Stimulated activated CD4-positive, alpha-beta T cell treated with anti-CD3 and anti-CD28 coated beads, Interleukin-12 subunit alpha, Interleukin-12 subunit beta, amount 100 ng/mL, for 4 hours (primary cell): Measurements from ENCODE around the gene DNAI2.
"Not testable (repeated sequence)": the region's sequence is repeated elsewhere in the genome, so short reads cannot be mapped to it uniquely, and the experiment has no call there.

ENCODE experiments used
- DNase-seq: peaks from one replicate; pipeline ENCODE4 v3.0.0-alpha.2; 2020

Gene DNAI2

DNA sequence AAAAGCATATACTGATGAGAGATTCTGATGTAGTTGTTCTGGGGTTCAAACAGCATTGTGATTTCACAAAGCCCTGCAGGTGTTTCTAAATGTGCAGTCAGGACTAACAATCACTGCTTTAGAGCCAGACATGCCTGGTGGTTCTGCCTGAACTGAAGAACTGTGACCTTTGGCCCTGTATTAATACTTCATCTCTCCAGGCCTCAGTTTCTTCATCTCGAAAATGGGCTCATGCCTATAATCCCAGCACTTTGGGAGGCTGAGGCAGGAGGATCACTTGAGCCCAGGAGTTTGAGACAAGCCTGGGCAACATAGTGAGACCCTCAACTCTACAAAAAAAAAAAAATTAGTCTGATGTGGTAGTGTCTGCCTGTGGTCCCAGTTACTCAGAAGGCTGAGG is 3.9 kb downstream of the DNAI2 start:
- no peak for DNase-seq

DNA sequence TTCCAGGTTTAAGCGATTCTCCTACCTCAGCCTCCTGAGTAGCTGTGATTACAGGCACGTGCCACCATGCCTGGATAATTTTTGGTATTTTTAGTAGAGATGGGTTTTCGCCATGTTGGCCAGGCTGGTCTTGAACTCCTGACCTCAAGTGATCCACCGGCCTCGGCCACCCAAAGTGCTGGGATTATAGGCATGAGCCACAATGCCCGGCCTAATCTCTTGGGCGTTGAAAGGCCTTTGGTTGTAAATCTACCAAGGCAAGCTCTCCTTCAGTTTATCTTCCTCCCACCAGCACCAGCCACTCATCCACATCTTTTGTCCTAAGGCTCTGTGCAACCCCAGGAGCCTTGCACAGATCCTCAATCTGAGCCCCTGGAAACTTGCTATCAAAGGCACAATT is 5.6 kb downstream of the DNAI2 start:
- DNase-seq: not testable (repeated sequence)

DNA sequence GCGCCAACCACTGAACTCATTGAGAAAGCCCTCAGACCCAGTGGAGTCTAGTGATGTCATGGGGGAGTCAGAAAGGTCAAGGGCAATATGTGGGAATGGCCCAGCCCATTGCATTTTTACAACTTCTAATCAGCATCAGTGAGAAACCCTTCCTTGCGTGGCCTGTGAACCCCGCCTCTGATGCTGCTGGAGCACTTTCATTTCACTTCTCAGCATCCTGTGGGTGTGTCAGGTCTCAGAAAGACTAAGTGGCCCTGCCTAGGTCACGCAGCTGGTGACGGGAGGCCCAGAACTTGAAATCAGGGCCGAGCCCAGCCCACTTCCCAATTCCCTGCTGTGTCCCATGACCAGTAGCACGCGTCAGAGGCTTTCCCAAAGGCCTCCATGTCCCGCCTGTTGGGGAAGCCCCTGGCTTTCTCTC is 6.1 kb downstream of the DNAI2 start:
- DNase-seq: peak; percentile 33

DNA sequence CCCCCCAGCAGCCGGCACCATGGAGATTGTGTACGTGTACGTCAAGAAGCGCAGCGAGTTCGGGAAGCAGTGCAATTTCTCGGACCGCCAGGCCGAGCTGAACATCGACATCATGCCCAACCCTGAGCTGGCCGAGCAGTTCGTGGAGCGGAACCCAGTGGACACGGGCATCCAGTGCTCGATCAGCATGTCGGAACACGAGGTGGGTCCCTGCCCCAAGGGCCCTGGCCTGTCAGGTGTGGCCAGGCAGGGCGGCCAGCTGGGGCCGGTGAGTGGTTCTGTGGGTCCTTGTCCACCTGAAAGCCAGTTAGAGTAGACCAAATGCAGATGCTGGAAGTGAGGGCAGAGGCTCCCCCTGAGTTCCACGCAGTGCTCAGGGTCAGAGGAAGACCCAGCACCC is 7.8 kb downstream of the DNAI2 start:
- no peak for DNase-seq

DNA sequence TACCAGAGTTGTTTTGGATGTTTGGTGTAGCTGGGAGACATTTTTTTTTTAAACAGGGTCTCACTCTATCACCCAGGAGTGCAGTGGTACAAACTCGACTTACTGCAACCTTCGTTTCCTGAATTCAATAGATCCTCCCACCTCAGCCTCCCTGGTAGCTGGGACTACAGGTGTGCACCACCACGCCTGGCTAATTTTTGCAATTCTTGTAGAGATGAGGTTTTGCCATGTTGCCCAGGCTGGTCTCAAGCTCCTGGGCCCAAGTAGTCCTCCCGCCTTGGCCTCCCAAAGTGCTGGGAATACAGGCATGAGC is 8.2 kb downstream of the DNAI2 start:
- DNase-seq: not testable (repeated sequence)

DNA sequence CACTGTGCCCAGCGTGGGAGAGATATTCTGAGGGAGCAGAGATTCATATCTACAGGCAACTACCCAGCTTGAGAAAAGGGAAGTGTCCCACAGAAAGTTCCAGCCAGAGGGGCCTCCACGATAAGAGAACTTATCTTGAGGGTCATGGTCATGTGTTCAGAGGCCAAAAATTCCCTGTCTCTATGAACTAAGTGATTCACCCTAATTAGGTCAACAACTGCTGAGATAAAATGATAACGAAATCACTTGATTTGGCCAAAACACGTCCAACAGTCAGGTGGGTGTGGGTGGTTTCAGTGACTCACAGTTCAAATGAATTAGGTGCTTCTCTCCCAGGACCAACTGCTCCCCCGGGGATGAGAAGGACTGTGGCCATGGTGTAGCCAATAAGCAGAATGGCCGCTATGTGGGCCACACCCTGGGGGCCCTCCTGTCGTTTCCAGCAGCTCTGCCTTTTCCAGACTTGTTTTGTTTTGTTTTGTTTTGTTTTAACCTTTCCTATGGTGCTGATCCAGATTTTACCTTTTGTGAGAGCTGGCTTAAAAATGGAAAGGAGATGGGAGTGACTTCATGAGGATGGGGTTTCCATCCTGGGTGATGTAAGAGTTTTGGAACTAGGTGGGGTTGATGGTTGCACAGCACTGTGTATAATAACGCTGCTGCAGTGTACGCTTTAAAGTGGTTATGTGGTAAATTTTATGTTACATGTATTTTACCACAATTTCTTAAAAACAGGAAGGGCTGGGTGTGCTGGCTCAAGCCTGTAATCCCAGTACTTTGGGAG is 8.7 kb downstream of the DNAI2 start:
- peak; percentile 29 for DNase-seq

DNA sequence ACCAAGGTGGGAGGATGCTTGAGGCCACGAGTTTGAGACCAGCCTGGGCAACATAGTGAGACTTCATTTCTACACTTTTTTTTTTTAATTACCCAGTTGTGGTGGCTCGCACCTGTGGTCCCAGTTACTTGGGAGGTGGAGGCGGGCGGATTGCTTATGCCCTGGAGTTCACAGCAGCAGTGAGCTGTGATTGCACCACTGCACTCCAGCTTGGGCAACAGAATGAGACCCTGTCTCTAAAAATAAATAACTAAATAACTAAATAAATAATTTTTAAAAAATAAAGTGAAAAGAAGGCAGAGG is 9.3 kb downstream of the DNAI2 start:
- no peak for DNase-seq

DNA sequence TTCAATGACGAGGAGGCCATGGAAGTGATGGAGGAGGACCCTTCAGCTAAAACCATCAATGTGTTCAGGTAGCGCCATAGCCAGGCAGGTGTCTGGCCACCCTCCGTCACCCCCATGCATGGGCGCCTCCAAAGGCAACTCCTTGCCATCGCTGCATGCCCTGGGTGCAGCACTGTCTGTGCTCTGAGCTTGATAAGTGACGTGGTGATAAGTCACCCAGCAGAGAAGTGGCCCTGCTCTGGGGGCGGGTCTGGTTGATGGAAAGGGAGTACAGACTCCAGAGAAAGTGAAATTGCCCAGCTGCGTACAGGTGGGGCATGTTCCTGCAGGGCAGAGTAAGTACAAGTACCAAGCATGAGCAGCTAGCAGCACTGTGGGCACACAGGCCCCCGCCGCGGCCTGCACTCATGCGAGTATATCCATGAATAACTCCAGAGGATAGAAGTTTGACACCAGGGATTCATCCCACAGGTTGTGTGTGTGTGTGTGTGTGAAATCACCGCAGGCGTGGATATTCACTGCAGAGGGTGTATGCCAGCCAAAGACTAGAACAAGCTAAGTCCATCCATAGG is 13.1 kb downstream of the DNAI2 start:
- no peak for DNase-seq

DNA sequence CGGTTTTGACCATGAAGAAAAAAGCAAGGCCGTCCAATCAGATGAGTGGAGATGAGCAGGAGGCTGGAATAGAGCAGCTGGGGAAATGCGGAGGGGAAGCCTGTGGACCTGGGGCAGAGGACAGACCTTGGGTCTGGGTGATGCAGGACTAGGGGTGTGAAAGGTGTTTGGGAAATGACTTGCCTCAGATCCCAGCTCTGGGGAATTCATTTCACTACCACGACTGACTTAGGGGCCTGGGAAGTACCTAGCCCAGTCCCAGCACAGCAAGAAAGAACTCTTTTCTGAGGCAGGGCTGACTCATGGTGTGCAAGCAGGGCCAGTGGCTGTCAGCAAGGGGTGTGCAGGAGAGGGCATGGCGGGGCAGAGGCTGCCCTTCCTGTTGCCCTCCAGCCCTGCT is 14.8 kb downstream of the DNAI2 start:
- no peak for DNase-seq

DNA sequence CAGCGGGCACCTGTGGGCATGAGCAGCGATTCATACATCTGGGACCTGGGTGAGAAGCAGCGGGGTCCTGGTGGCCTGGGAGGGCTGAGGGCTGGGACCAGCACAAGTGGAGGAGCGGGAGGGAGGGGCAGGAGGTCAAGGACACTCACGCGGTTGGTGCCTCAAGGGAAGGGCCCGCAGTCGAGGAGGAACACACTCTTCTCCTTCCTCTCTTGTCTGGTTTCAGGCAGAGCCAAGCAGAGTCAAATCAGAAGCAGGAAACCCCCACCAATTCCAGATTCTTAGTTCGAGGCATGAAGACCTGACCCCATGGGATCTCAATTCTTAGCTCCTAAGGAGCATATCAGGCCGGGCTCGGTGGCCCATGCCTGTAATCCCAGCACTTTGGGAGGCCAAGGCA is 15.7 kb downstream of the DNAI2 start:
- DNase-seq: no peak

DNA sequence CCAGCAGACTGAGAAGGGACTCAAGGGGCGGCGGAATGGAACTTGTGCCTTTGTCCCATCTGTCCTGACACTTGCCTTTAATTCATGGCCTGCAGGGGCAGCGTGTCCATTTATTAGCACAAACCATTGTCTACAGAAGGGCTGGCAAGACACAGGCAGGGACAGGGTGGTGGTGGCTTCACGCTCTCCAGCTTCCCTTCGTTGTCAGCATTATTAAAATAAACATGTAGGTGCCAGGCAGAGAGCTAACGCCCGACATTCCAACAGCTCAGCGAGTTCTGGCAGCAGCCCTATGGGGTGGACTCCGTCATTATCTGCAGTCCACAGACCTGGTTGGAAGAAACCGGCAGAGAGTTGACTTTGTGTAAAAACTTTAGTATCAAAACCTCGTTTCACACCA is 16.3 kb downstream of the DNAI2 start:
- DNase-seq: no peak

DNA sequence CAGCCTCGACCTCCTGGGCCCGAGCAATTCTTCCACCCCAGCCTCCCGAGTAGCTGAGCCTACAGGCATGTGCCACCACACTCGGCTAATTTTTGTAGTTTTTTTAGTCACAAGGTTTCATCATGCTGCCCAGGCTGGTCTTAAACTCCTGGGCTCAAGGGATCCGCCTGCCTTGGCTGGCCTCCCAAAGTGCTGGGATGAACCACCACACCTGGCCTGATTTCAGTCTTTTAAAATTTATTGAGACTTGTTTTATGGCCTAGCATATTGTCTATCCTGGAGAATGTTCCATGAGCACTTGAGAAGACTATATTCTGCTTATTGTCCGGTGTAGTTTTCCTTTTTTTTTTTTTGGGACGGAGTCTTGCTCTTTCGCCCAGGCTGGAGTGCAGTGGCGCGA is 18.5 kb downstream of the DNAI2 start:
- DNase-seq: no peak

DNA sequence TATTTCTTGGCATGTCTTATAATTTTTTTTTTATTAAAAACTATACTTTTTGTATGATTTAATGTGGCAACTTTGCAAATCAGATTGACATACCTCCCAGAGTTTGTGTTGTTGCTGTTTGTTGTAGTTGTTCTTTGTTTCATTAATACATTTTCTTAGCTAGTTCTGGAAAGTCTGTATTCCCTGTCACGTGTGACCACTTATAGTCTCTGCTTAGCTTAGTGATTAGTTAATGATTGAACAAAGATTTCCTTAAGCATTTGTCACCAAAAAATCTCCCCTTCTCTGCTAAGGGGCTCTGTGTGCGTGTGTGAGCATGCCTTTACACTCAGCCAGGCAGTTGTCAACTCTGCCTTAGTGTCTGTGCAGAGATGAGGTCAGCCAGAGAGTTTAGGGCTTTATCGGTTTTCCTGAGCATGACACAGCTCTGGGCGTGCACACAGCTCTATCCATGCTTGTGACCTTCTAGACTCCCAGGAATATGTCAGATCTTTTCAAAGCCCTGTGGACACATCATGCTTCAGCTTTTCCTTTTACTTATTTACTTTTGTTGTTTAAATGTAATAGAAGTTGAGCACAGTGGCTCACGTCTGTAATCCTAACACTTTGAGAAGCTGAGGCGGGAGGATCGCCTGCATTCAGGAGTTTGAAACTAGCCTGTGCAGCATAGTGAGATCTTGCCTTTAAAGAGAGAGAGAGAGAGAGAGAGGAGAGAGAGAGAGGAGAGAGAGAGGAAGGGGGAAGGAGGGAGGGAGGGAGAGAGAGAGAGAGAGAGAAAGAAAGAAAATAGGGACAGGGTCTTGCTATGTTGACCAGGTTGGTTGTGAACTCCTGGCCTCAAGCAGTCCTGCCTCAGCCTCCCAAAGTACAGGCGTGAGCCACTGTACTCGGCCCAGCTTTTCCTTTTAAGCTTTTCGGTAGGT is 21.9 kb downstream of the DNAI2 start:
- no peak for DNase-seq

DNA sequence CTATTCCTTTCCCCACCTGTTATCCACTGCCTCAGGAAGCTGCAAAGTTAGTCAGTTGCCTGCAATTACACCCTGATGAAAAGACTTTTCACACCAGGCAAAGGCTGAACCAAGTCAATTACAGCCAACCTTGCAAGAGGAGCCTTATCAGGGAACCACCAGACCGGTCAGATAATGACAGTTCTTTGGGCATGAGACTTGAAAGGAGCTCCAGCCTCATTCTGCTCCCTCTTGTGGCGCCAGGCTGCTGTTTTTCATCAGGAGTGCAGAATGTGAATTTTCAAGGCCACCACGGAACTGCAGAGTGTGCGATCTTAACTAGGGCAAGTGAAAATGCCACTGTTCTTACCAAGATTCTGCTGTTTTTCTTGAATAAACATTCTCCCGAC is 22.5 kb downstream of the DNAI2 start:
- no peak for DNase-seq

DNA sequence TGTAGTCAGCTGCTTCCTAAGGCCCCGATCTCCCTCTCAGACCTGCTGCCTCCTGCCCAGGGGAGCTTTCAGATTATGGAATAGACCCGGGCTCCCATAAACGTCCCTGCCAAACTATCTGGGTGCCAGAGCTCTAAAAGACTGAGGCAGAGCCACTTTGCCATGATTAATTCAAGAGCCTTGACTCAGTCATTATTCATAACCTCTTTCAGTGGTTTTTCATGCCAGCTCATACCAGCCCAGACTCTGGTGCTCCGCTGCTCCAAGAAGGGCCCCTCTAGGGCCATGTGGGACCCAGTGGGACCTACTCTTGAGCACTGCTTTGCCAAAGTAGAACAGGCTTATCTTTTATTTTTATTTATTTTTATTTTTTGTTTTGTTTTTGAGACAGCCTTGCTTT is 23.9 kb downstream of the DNAI2 start:
- no peak for DNase-seq

DNA sequence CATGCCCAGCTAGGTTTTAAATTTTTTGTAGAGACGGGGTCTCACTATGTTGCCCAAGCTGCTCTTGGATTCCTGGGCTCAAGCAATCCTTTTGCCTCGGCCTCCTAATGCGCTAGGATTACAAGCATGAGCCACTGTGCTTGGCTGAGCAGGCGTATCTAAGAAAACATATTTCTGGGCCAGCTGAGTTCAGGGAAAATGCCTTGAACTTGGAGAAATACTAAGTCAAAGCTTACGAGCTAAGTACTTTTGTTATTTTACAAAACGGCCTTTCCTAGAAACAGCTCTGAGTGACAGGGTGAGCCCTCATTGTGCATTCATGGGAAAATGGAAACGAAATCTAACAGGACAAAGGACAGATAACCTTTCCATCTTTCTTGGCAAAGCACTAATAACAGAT is 24.7 kb downstream of the DNAI2 start:
- DNase-seq: no peak

DNA sequence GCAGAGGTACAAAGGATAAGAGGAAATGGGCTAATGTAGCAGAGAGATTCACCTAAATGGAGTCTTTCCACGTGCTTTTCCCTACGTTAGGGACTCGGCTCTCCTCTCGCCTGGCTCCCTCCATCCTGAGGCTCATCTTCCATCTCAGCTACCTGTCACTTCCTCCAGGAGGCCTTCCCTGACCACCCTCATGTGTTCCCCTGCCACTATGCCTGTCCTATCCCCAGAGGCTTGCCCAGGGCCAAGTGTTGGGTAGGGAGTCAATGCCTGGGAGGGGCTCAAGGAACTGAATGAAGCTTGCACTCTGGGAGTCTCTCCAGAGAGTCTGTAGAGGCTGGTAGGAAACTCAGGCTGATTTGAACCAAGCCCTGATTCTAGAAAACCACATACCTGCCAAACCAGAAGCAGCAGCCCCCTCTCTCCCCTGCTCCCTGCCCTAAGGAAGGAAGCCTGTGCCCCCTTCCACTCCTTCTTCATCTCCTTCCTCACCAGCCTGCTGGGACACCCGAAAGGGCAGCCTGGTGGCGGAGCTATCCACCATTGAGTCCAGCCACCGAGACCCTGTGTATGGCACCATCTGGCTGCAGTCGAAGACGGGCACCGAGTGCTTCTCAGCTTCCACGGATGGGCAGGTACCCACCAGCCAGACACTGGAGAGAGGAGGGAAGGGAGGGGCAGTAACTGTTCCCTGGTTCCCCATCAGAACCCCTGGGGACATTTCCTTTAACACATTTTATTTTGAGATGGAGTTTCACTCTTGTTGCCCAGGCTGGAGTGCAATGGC is 25.4 kb downstream of the DNAI2 start:
- DNase-seq: no peak

DNA sequence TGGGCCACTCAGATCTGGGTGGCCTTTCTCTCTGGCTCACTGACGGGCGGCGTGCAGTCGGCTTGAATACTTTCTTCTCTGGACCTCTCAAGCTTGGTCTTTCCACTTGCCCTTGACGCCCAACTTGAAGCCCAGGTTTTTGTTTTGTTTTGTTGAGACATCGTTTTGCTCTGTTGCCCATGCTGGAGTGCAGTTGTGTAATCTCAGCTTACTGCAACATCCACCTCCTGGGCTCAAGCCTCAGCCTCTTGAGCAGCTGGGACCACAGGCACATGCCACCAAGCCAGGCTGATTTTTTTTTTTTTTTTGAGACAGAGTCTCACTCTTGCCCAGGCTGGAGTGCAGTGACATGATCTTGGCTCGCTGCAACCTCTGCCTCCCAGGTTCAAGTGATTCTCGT is 29.3 kb downstream of the DNAI2 start:
- no peak for DNase-seq

DNA sequence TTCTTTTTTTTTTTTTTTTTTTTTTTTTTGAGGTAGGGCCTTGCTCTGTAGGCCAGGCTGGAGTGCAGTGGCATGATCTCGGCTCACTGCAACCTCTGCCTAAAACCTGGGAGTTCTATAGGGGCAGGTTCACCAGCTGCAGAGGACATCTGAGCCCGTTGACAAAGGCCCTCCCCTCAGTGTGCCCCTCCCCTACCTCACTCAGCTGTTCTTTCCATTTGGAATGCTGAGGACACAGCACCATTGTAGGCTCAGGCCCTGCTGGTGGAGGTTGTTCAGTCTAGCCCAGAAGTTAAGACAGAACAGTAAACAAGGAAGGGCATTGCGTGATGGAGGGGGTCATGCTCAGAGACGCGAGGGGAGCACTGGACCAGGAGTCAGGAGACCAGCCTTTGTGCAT is 30.1 kb downstream of the DNAI2 start:
- no peak for DNase-seq

DNA sequence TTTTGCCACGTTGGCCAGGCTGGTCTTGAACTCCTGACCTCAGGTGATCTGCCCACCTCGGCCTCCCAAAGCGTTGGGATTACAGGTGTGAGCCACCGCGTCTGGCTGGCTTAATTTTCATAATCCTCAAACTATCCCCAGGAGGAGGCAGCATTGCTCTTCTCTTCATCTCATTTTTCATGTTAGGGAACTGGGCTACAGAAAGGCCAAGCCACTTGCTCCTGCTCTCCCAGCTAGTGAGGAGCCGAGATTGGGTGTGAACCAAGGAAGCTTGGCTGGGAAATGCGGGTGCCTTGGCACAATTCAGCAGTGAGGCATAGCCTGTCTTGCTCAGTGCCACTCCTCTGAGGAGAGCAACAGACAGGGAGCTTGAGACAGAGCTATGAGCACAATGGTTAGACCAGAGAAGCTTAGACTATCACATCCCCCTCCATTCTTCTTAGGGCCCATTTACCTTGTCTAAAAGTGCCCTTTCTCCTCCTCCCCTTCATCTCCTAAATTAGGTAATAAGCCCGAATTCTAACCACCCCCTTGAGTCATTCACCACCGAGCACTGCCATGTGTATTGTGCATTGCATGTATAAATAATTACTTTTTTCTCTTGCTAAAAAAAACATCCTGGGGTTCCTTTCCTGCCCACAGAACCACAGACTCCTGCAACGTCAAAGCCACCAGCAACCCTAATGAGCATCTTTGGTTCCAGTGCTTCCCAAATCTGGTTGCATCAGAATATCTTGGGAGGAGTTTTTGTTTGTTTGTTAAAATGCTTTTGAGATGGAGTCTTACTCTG is 32.0 kb downstream of the DNAI2 start:
- no peak for DNase-seq

DNA sequence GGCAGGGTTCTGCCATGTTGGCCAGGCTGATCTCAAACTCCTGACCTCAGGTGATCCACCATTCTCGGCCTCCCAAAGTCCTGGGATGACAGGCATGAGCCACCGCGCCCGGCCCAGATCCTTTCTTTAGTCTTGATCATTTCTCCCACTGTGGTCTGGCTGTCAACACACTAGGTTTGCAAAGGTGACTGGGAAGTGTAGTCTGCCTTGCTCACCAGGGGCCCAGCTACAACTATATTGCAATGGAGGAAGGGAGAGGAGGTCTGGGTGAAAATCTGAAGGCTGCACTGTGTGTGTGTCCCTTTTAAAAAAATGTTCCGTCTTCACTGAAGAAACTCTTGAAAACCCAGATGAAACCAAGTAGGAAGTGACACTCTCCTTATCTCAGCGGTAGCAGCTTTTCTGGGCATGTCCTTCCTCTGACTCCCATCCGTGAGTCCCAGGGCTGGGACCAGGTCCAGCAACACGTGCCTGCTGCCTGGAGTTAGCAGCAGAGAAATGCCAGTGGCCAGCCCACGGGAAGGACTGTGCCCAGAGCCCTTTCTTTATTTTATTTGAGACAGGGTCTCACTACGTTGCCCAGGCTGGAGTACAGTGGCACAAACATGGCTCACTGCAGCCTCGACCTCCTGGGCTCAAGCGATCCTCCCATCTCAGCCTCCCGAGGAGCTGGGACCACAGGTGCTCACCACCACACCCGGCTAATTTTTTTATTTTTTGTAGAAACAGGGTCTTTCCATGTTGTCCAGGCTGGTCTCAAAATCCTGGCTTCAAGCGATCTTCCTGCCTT is 34.1 kb downstream of the DNAI2 start:
- DNase-seq: no peak

DNA sequence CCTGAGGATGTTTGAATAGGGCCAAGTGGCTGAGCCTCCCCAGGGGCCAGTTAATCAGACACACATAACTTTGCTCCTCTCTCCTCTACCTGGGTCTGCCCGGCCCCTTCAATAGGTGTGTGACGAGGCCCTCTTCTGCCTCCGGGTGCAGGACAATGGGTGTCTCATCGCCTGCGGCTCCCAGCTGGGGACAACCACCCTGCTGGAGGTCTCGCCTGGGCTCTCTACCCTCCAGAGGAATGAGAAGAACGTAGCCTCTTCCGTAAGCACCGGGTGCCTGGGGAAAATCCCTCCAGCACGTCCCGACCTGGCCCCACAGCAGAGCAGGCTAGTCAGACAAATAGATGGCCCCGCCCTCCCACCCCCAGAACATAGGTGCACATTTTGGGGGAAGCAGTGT is 35.9 kb downstream of the DNAI2 start:
- DNase-seq: no peak
